Measurements from ENCODE around the gene CLCNKB.
"Not testable (repeated sequence)": the region's sequence is repeated elsewhere in the genome, so short reads cannot be mapped to it uniquely, and the experiment has no call there.

The CLCNKB gene

GRCh38 chr1:16043521-16043920 is at the start of gene CLCNKB:
Gene CLCNKB (plus strand): TSS chr1:16043782. CDS start chr1:16044493, 711 bp downstream.
- no peak for DNase-seq (ENCODE audit: low spot score)

GRCh38 chr1:15994081-15994480 is 49.5 kb upstream of the CLCNKB start:
- no peak for DNase-seq (ENCODE audit: low spot score)

- peak; percentile 71 for DNase-seq (ENCODE audit: low spot score)
Measured at GRCh38 chr1:15994590-15995351, 48.8 kb upstream of the CLCNKB start.

- no peak for DNase-seq (ENCODE audit: low spot score)
Measured at GRCh38 chr1:15997076-15997585, 46.5 kb upstream of the CLCNKB start.

GRCh38 chr1:15997637-15998280 is 45.8 kb upstream of the CLCNKB start:
- DNase-seq (ENCODE audit: low spot score), result no peak

DNA sequence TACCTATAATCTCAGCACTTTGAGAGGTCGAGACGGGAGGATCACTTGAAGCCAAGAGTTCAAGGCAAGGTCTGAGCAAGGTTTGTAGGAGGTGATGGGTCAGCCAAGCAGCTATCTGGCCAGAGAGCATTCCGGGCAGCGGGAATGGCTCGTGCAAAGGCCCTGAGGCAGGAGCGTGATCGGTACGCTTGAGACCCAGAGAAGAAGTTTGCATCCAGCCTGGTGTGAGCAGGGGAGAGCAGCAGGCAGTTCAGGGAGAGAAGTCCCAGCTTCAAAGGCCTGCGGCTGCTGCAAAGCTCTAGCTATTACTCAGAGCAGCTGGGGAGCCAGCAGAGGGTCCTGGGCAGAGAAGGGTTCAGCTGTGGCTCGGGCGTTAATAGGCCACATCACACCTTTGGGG is 44.7 kb upstream of the CLCNKB start:
- no peak for DNase-seq (ENCODE audit: low spot score)

DNA sequence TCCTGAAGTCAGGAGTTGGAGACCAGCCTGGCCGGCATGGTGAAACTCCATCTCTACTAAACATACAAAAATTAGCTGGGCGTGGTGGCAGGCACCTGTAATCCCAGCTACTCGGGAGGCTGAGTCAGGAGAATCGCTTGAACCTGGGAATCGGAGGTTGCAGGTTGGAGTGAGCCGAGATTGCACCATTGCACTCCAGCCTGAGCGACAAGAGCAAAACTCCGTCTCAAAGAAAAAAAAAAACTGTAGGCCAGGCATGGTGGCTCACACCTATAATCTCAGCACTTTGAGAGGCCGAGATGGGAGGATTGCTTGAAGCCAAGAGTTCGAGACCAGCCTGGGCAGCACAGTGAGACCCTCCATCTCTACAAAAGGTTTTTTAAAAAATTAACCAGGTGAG is 42.3 kb upstream of the CLCNKB start:
- DNase-seq (ENCODE audit: low spot score), result not testable (repeated sequence)

DNA sequence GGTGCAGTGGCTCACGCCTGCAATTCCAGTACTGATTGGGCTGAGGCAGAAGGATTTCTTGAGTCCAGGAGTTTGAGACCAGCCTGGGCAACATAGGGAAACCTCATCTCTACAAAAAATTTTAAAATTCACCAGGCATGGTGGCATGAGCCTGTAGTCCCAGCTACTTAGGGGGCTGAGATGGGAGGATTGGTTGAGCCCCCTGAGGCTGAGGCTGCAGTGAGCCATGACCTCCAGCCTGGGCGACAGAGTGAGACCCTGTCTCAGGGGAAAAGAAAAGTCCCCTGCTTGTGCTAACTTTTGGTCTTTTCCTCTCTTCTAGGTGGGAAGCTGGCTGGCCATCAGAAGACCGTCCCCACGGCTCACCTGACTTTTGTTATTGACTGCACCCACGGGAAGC is 38.0 kb upstream of the CLCNKB start:
- no peak for DNase-seq (ENCODE audit: low spot score)

DNA sequence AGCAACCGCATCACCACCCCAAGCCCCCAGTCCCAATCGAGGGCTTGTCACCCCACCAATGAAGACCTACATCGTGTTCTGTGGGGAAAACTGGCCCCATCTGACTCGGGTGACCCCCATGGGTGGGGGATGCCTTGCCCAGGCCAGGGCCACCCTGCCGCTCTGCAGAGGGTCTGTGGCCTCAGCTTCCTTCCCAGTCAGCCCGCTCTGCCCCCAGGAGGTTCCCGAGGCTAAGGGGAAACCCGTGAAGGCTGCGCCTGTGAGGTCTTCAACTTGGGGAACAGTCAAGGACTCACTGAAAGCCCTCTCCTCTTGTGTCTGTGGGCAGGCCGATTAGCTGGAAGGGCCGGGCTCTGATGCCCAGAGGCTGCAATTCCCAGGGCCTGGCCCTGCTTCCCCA is 37.6 kb upstream of the CLCNKB start:
- DNase-seq (ENCODE audit: low spot score), result no peak

DNA sequence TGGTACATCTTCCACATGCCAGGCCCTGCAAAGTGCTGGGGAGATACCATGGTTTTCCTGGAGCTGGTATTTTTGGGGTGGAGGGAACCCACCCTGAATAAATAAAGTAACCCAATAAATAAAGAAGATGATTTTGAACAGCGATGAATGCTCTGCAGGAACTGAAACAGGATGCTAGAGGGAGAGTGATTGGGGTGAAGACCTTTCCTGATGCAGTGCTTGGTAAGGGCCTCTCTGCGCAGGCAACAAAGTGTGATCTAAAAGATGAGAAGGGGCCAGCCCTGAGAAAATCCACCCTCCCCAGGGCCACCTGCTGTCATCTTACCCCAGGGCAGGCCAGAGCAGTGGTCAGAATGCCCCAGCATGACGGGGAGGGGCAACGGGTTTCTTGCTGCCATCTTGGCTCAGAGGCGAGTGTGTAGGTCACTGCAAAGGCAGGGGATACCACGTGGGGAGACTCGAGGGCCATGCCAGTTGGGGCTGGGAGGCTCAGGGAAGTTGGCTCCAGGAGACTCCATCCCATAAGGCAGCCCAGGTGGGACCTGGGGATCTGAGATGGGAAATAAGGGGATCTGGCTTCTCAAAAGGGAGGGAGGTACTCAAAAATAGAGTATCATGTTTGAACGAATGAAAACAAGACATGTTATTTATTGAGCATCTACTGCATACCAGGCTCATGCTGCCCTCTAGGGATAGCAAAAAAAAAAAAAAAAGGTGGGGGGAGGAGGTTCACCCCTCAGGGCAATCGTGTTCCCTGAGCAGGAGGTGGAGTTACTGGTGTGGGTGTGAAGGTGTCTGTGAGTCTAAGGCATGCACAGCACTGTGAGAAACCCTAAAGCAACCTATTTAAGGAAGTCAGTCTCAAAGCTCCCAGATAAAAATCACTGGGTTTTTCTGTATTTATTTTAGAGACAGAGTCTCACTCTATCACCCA is 36.8 kb upstream of the CLCNKB start:
- no peak for DNase-seq (ENCODE audit: low spot score)

DNA sequence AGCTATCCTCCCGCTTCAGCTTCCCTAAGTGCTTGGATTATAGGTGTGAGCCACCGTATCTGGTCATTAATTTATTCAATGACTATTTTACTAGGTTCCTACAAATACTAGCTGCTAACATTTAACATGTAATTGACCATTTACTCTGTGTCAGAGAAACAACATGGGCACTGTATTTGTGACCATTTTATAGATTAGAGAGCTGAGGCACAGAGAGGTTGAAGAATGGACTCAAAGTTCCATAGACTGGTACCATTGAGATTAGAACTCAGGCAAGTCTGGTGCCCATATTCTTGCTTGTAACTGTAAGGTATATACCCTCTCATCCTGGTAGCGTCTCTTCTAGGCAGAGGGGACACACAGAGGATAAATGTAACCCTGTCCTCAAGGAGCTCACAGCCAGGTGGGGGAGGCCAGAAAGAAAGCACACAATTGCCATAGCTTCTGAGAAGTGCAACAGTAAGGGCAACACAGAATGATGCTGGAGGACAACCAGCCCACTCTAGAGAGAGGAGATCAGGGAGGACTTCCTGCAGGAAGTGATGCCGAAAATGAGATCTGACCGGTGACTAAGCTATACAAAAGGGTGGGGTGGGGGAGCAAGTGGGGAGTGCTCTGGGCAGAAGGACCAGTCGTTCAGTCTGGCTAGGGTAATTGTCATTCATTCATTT is 35.8 kb upstream of the CLCNKB start:
- DNase-seq (ENCODE audit: low spot score), result no peak

GRCh38 chr1:16009030-16009460 is 34.5 kb upstream of the CLCNKB start:
- DNase-seq (ENCODE audit: low spot score), result peak; percentile 49

GRCh38 chr1:16009678-16010077 is 33.9 kb upstream of the CLCNKB start:
- no peak for DNase-seq (ENCODE audit: low spot score)

DNA sequence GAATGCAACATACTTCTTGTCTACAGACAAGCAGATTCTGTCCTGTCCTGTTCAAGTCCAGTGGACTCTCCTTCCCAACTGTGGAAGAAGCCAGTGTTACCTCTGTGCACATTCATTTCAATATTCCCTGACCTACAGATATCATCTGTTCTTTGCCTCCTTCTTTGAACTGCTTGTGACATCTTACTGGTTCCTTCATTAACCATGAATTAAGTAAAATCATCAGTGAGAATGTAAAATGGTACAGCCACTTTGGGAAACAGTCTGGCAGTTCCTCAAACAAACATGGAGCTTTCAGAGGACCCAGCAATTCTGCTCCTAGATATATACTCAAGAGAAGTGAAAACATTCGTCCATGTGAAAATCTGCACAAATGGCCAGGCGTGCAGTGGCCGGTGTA is 32.7 kb upstream of the CLCNKB start:
- DNase-seq (ENCODE audit: low spot score), result no peak

DNA sequence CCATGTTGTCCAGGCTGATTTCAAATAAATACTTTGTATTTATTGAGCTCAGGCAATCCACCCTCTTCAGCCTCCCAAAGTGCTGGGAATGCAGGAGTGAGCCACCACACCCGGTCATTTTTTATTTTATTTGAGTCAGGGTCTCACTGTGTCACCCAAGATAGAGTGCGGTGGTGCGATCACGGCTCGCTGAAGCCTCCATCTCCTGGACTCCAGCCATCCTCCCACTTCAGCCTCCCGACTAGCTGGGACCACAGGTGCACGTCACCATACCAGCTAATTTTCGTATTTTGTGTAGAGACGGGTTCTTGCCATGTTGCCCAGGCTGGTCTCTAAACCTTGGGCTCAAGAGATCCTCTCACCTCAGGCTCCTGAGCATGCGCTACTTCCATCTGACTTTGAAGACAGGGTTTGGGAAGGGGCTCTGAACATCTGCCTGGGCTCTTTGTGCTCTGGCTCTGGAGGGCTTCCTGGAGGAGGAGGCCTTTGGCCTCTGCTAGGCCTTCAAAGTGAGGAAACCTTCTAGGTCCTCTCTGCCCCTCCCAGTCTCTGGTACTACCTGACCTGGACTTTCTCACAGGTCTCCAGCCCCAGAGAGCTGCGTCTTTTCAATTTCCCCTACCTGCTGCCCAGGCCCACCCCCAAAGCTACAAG is 31.5 kb upstream of the CLCNKB start:
- no peak for DNase-seq (ENCODE audit: low spot score)

DNA sequence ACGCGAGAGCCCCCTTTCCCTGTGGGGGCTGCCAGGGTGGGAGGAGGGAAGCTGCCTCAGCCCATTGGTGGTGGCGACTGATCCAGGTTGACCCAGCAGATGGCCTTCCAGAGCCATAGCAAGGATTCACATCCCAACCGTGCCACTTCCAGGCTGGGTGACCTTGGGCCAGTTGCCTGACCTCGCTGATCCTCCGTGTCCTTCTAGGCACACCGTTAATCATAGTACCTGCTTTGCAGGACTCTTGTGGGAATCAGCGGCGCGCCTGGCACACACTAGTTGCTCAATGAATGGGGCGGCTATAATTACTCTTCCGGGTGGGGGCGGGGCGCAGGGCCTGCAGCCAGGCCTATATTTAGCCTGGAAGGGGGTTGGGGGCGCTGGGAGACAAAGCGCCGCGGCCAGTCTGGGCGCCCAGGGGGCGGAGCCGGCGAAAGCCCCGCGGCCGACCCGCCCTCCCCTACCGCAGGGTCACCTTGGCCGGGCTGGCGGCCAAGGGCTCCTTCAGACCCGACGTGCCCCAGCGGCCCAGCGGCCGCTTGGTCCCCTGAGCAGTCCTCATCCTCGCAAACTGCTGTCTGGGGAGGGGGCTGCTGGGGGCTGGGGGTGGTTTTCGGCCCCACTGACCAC is 30.9 kb upstream of the CLCNKB start:
- no peak for DNase-seq (ENCODE audit: low spot score)

DNA sequence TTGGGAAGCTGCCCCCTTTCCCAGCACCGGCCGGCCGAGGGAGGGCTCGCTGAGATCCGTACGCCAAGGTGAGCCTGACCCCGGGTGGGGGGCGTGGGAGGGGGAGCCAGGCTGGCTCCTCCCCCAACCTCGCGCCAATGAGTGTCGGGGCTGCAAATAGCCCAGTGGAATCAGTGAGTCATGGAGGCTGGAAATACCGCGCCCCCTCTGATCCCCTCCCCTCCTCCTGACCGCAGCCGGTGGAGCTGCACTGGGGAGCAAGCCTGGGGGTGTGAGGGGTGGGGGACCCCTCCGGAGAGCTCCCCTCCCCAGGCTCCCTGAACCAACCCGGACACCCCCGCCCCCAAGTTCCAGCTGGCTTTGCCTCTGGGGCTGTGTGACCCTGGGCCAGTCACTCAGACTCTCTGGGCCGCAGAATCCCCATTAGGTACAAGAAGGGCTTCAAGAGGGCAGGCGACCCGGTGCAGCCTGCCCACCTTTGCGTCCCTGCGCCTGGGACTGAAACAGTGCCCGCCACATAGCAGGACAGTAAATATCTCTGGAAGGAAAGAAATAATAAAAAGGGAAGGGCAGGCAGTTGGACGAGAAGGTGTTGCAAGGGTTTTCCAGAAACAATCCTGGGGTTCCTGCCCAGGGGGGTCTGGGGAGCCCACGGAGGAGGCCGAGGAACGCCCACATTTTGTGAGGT is 30.2 kb upstream of the CLCNKB start:
- DNase-seq (ENCODE audit: low spot score), result no peak

DNA sequence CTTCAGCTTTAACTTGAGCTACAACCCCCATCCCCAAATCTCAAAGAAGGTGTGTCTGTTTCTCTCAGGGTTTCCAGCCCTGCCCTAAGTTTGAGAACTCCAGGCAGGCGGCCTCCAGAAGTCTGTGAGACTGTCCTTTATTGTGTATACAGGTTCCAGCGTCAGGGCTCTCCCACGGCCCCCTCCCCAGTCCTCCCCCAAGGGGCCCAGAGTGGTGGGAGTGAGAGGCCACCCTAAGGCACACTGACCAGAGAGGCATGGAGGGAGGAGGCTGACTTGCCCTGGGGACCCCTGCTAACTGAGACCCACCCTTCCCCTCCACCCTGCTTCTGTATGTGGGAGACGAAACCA is 29.7 kb upstream of the CLCNKB start:
- no peak for DNase-seq (ENCODE audit: low spot score)

- no peak for DNase-seq (ENCODE audit: low spot score)
Measured at GRCh38 chr1:16014509-16015482, 28.8 kb upstream of the CLCNKB start.

Measured in putamen (tissue), 1 donor.